Activated naive CD4-positive, alpha-beta T cell treated with anti-CD3 and anti-CD28 coated beads, Interleukin-2, amount 50 U/mL, for 24 hours (primary cell): Measurements from ENCODE around the gene MTOR.

Experiments used
- H3K27ac Mint-ChIP-seq: one replicate; pipeline ENCODE4 v1.8.0; 2021; ENCODE audit warnings: mild to moderate bottlenecking, mixed read lengths
- H3K27me3 Mint-ChIP-seq: one replicate; pipeline ENCODE4 v1.8.0; 2021; ENCODE audit warnings: mixed read lengths
- H3K36me3 Mint-ChIP-seq: one replicate; pipeline ENCODE4 v1.8.0; 2021; ENCODE audit warnings: mixed read lengths
- H3K4me1 Mint-ChIP-seq: one replicate; pipeline ENCODE4 v1.8.0; 2021; ENCODE audit warnings: mixed read lengths
- H3K4me3 Mint-ChIP-seq: one replicate; pipeline ENCODE4 v1.8.0; 2021; ENCODE audit warnings: mild to moderate bottlenecking, mixed read lengths
- H3K9me3 Mint-ChIP-seq: one replicate; pipeline ENCODE4 v1.8.0; 2021; ENCODE audit warnings: mixed read lengths

The MTOR gene

DNA sequence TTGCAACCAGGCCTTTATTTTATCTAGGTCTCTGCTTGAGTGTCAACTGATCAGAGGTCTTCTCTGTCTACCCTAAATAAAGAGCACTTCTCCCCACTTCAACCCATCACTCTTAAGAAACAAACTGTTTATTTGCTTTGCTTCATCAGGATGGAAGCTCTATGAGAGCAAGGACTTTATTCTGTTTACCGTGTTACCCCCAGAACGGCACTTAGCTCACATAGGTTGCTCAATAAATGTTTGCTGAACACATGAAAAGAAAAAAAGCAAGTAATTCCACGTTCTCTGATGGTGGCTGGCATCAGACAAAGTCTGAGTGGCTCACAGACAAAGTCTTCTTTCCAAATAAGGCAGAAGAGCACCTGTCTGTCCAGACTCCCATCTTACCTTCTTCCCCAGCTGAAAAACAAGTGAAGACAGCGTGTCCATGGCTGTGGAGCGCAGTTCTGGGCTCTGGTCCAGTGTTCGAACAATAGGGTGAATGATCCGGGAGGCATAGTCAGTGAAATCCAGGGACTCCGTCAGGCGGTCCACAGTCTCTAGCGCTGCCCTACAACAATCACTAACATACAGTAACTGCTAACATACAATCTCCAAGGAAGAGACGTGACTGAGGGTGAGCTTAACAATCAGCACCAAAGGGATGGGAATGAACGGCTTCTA is 50.3 kb downstream of the MTOR start:
- peak overlapping the region; percentile 24 for H3K27ac Mint-ChIP-seq
- no peaks in the 10 kb centered on the region for H3K27me3 Mint-ChIP-seq
- no peak overlapping the region for H3K4me3 Mint-ChIP-seq
- no peaks in the 10 kb centered on the region for H3K4me1 Mint-ChIP-seq
- no peaks in the 10 kb centered on the region for H3K9me3 Mint-ChIP-seq
- peaks cover 13% of the 10 kb centered on the region for H3K36me3 Mint-ChIP-seq

DNA sequence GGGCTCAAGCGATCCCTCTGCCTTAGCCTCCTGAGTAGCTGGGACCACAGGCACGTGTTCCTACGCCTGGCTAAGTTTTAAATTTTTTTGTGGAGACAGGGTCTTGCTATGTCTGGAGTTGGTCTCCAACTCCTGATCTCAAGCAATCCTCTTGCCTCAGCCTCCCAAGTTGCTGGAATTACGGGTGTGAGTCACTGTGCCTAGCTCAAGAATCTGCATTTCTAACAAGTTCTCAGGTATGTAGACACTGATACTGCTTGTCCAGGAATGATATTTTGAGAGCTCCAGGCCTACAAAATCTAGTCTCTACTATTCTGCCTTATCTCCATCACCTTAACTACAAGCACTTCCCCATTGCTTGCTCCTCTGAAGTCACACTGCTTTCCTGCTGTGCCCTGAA is 50.9 kb downstream of the MTOR start:
- no peaks in the 10 kb centered on the region for H3K9me3 Mint-ChIP-seq
- H3K27me3 Mint-ChIP-seq, result no peaks in the 10 kb centered on the region
- H3K4me1 Mint-ChIP-seq, result no peaks in the 10 kb centered on the region
- peaks cover 13% of the 10 kb centered on the region for H3K36me3 Mint-ChIP-seq
- H3K4me3 Mint-ChIP-seq, result no peak overlapping the region
- peak overlapping the region; percentile 24 for H3K27ac Mint-ChIP-seq

DNA sequence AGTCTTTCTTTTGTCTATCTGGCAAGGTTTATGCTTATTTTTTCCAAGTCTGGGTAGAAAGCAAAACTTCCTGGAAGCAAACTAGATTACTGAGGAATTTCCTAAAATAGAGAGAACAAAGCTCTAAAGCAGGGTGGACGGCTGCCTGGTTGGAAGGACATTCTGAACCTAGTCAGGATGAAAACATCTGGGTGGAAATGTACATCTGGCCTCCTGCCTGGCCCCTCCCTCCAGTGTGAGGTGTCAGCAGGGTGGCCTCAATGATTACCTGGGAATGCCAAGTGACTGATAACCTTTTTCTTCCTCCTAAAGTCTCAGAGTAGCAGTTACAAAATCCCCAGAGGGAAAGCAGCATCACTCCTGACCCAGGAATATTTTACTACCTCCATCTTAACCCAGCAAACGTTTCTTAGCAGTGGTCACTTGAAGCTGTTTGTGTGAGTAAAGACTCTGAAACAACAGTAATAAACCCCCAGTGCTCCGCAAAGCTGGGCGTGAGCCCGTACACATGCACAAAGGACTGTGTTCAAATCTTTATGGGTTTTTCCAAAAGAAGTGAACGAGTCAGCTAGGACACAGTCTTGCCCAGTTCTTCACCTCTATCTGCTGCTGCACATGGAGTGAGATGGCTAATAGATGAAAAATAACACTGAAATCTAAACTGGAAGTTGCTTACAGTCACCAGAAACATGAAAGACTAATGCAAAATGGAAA is 54.3 kb downstream of the MTOR start:
- peaks cover 16% of the 10 kb centered on the region for H3K36me3 Mint-ChIP-seq
- H3K4me3 Mint-ChIP-seq, result no peak overlapping the region
- H3K27ac Mint-ChIP-seq, result no peak overlapping the region
- H3K27me3 Mint-ChIP-seq, result no peaks in the 10 kb centered on the region
- H3K9me3 Mint-ChIP-seq, result no peaks in the 10 kb centered on the region
- no peaks in the 10 kb centered on the region for H3K4me1 Mint-ChIP-seq

DNA sequence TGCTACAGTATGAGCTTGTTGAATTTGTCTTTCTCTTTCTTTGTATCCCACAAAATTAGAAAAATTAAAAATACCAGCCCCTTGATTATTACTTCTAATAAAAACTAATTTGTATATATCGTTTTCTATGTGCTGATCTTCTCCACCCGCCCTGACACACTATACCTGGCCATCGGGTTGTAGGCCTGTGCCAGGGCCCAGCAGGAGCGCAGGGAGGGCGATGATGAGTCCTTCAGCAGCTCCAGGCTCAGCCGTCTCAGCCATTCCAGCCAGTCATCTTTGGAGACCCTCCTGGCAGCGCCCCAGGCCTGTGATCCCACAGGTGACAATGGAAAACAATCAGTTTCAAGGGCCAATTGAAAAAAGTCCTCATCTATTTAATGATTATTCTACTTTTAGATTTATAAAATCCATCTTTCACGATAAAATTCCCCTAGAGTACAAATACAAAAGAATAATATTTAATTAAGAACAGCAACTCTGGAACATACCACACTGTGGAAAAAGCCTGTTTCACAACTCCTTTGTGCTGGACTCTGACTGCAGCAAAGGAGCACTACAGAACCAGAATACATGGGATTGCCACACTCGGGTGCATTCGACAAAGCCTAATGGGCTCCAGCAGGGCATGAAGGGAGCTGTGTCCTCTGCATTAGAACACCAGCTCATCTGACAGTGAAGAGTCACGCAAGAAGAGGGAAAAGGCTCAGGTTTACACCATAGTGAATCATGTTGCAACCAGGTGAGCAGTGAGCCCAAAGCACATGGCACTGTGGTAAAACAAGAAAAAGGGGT is 57.8 kb downstream of the MTOR start:
- Mint-ChIP-seq H3K27ac (no peak overlapping the region), H3K27me3 (no peaks in the 10 kb centered on the region), H3K36me3 (peaks cover 5% of the 10 kb centered on the region), H3K4me1 (no peaks in the 10 kb centered on the region), H3K4me3 (no peak overlapping the region), H3K9me3 (no peaks in the 10 kb centered on the region)

DNA sequence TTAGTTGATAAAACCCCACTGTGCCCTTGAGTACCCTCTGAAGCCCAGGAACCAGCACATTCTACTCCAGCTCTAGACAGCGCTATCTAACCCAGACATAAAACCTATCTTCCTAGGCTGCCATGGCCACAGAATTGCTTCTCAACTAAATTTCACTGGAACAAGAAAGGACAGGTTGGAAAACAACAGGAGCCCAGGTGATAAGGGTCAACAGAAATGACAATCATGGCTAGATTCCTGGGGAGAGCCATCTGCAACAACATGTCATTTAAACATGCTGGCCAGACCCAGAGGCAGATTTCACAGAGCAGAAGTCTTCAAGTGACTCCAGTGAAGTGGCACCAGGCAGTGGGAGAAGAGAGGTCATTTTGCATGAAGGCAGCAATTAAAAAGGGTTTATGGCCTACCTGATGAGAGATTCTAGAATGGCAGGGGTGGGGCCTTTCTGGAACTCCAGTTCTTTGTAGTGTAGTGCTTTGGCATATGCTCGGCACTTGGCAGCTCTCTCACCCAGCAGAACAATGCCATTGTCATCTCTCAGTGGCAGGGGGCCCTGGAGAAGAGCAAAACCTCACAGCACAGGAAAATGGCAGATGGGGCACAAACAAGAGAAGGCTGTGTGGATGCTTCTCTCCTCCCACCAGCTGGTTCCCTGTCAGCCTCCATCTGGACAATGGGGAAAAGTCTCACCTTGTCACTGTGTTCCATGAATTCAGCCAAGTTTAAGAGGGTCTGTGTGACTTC is 63.3 kb downstream of the MTOR start:
- H3K9me3 Mint-ChIP-seq, result no peaks in the 10 kb centered on the region
- no peak overlapping the region for H3K27ac Mint-ChIP-seq
- H3K27me3 Mint-ChIP-seq, result no peaks in the 10 kb centered on the region
- peaks cover 23% of the 10 kb centered on the region for H3K36me3 Mint-ChIP-seq
- H3K4me3 Mint-ChIP-seq, result no peak overlapping the region
- no peaks in the 10 kb centered on the region for H3K4me1 Mint-ChIP-seq

DNA sequence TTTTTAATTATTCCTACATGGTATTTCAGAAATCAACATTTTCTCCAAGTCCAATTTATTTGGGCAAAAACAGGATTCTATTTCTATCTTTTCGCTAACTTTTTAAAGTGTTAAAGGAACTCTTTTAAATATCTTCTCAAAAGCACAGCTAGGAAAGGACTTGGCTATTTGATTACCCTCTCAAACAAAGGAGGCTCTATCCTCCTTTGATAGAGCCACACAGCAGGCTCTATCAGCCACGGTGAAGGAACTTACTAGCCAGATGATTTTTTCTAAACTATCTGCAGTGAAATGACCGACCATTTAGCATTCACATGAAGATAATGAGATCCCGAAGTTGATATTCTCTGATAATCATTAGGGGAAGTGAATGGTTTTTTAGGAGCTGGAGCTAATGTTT is 64.1 kb downstream of the MTOR start:
- no peaks in the 10 kb centered on the region for H3K27me3 Mint-ChIP-seq

DNA sequence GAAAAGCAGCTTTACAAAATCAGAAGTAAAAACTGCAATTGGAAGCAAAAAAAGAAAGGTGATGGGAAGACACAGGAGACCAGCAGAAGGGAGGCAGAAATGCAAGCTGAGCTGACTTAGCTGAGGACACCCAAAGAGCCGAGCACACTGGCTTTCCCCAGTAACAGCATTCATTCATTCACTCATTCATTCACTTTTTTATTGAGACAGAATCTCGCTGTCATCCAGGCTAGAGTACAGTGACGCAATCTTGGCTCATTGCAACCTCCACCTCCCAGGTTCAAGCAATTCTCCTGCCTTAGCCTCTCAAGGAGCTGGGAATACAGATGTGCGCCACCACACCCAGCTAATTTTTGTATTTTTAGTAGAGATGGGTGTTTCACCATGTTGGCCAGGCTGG is 65.0 kb downstream of the MTOR start:
- Mint-ChIP-seq H3K27ac (peak overlapping the region; percentile 35), H3K4me1 (no peaks in the 10 kb centered on the region), H3K27me3 (no peaks in the 10 kb centered on the region), H3K4me3 (no peak overlapping the region), H3K36me3 (peaks cover 18% of the 10 kb centered on the region), H3K9me3 (no peaks in the 10 kb centered on the region)

More for the DNA sequence above, 64.1 kb downstream of the MTOR start:
- Mint-ChIP-seq H3K27ac (no peak overlapping the region), H3K36me3 (peaks cover 18% of the 10 kb centered on the region), H3K9me3 (no peaks in the 10 kb centered on the region), H3K4me1 (no peaks in the 10 kb centered on the region), H3K4me3 (no peak overlapping the region)

DNA sequence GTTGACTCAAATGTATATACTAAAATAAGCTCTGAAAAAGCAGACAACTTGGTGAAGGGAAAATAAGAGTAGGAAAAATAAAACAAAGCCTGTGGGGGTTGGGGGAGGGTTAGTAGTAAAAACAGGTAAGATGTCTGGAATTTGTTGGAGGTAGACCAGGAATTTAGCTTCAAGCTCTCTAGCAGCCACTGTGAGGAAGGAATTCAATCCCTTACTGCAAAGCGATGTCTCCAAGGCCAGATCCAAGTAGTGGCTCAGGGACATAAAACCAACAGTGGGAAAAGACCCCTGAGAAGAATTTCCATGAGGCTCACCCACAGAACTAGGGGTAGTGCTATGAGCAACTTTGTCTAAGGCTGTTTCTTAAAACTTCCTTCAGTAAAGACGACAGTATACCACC is 65.4 kb downstream of the MTOR start:
- Mint-ChIP-seq H3K27ac (peak overlapping the region; percentile 35), H3K27me3 (no peaks in the 10 kb centered on the region), H3K36me3 (peaks cover 18% of the 10 kb centered on the region), H3K9me3 (no peaks in the 10 kb centered on the region), H3K4me1 (no peaks in the 10 kb centered on the region), H3K4me3 (no peak overlapping the region)

DNA sequence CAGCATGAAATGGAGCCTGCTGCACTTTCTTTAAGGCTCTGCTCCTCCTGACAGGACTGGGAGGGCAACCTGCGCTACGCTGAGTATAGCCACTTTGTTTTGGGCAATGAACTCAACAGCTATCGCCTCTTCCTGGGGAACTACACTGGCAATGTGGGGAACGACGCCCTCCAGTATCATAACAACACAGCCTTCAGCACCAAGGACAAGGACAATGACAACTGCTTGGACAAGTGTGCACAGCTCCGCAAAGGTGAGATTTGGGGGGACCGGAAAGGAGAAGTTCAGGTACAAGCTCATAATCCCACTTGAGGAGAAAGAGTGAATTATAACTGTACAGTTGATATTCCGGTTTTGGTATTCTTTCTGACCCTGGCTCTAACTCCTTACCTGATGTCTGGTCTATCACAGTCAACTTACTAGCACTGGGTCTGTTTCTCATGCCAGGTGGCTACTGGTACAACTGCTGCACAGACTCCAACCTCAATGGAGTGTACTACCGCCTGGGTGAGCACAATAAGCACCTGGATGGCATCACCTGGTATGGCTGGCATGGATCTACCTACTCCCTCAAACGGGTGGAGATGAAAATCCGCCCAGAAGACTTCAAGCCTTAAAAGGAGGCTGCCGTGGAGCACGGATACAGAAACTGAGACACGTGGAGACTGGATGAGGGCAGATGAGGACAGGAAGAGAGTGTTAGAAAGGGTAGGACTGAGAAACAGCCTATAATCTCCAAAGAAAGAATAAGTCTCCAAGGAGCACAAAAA is 67.8 kb downstream of the MTOR start:
- no peaks in the 10 kb centered on the region for H3K27me3 Mint-ChIP-seq
- no peak overlapping the region for H3K27ac Mint-ChIP-seq
- no peaks in the 10 kb centered on the region for H3K9me3 Mint-ChIP-seq
- no peaks in the 10 kb centered on the region for H3K4me1 Mint-ChIP-seq
- H3K4me3 Mint-ChIP-seq, result no peak overlapping the region
- H3K36me3 Mint-ChIP-seq, result peaks cover 21% of the 10 kb centered on the region

DNA sequence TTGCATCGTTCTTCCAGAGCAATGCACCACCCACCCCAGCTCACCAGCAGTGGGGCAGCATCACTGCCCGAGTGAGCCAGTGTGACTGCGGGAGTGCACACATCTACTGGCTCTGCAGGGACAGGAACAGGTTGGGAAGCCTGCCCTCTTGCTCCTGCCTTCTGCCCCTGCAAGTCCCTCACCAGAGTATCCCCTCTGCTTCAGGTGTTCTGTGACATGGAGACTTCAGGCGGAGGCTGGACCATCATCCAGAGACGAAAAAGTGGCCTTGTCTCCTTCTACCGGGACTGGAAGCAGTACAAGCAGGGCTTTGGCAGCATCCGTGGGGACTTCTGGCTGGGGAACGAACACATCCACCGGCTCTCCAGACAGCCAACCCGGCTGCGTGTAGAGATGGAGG is 69.0 kb downstream of the MTOR start:
- Mint-ChIP-seq H3K4me3 (no peak overlapping the region), H3K27ac (no peak overlapping the region), H3K36me3 (peaks cover 14% of the 10 kb centered on the region), H3K4me1 (no peaks in the 10 kb centered on the region), H3K27me3 (no peaks in the 10 kb centered on the region), H3K9me3 (no peaks in the 10 kb centered on the region)

DNA sequence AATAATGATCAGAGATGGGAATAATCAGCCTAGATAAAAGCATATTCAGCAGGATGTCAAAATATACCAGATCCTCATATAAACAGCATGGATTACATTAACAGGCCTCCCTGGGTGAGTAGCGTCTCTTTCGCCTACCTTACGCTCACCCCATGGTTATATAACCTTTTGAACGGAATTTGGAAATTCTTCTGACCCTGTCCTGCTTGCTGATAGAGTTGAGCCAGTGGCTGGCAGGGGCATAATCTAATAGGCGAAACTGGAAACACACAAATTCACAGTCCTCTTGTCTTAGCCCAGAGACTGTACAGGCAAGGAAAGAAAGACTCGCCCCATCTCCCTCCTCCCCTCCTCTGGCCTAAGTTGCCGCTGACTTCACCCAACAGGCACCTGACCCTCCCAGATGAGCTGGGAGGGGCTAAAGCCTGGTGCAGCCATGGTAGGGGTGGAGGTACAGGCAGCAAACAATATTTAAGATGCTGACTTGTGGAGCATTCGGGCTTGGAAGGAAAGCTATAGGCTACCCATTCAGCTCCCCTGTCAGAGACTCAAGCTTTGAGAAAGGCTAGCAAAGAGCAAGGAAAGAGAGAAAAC is 73.4 kb downstream of the MTOR start, which contains the start of gene ANGPTL7:
Gene ANGPTL7 (plus strand): TSS at position 498 of the 594 bp plus-strand sequence. CDS start 225 bp downstream, outside the sequence.
- H3K4me1 Mint-ChIP-seq, result no peaks in the 10 kb centered on the region

DNA sequence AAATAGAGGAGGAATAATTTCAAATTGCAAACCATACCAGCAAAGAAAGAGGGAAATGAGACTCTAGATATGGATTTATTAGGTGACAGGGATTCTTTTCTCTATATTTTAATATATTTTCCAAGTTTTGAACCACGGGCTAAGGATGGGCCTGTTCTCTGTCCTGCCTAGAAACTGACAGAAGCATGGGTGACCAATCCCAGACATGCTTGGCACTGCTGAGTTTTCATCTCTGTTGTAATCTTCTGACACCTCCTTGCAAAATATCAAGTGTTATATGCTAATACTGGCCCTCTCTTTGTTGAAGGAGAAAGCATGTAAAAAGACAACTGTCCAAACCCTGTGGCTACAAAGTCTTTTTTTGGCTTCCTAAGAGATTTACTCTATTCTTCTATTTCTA is 74.0 kb downstream of the MTOR start:
- Mint-ChIP-seq H3K4me1 (no peaks in the 10 kb centered on the region), H3K4me3 (no peak overlapping the region), H3K27me3 (no peaks in the 10 kb centered on the region), H3K36me3 (peaks cover 5% of the 10 kb centered on the region), H3K9me3 (no peaks in the 10 kb centered on the region), H3K27ac (no peak overlapping the region)

More for the DNA sequence above, 73.4 kb downstream of the MTOR start, which contains the start of gene ANGPTL7:
- peaks cover 5% of the 10 kb centered on the region for H3K36me3 Mint-ChIP-seq
- H3K27ac Mint-ChIP-seq, result peak within 1 kb of the TSS; percentile 41
- H3K4me3 Mint-ChIP-seq, result no peak within 1 kb of the TSS
- H3K9me3 Mint-ChIP-seq, result no peaks in the 10 kb centered on the region
- no peaks in the 10 kb centered on the region for H3K27me3 Mint-ChIP-seq

DNA sequence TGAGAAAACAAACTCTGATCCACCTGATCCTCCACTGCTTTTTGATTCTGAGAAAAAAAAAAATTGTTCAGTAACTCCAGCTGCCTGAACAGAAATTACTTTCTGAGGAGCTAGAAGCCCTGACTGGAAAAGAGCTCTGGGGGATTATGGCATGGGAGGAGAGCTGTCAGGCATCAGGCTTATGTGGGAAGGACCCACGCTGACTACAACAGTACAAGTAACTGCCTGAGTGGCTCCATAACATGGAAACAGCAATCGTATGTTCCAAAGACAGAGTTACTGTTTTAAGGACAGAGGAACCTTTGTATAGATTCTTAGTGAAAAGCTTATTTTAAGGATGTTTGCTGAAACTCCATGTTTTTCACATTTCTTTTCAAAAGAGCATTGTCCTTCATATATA is 74.4 kb downstream of the MTOR start:
- Mint-ChIP-seq H3K27me3 (no peaks in the 10 kb centered on the region), H3K36me3 (peaks cover 5% of the 10 kb centered on the region)

DNA sequence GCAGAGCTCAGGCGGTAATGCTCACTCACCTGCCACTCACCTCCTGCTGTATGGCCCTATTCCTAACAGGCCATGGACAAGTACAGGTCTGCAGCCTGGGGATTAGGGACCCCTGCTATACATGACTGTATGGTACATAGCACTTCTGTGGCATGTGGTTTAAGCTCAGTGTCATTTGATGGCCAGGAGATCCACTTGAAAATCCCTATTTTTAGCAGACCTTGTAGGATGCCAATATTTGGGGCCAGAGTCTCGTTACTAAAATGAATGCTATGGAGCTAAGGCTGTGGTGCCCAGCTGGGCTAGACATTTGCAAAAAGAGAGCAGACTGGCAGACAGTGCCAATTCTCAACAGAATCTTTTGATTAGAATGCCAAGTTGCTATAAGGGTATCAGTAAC is 74.9 kb downstream of the MTOR start:
- Mint-ChIP-seq H3K27ac (no peak overlapping the region), H3K27me3 (no peaks in the 10 kb centered on the region), H3K4me1 (no peaks in the 10 kb centered on the region), H3K9me3 (no peaks in the 10 kb centered on the region), H3K36me3 (peaks cover 5% of the 10 kb centered on the region), H3K4me3 (no peak overlapping the region)

More for the DNA sequence above, 74.4 kb downstream of the MTOR start:
- H3K4me3 Mint-ChIP-seq, result no peak overlapping the region
- H3K4me1 Mint-ChIP-seq, result no peaks in the 10 kb centered on the region
- H3K27ac Mint-ChIP-seq, result no peak overlapping the region
- H3K9me3 Mint-ChIP-seq, result no peaks in the 10 kb centered on the region
